GM18868 (cell line): ENCODE results near the gene CADPS.

Experiments used
- ATAC-seq: cut with Tn5 transposase; IDR thresholded peaks from one replicate; pipeline ENCODE4 v1.9.1; 2021; ENCODE audit warnings: mild to moderate bottlenecking, moderate library complexity; ENCODE audit not compliant: unreplicated experiment

Gene CADPS

DNA sequence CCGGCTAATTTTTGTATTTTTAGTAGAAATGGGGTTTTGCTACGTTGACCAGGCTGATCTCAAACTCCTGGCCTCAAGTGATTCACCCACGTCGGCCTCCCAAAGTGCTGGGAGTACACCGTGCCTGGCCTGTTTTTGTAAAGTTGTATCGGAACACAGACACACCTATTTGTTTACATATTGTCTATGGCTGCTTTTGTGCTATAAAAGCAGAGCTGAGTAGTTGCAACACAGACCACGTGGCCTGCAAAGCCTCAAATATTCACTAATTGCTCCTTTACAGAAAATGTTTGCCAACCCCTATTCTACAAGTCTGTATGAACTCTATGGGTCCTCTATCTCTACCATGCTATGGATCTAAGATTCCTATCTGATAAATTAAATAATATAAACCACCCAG lies 175.5 kb downstream of the CADPS start:
- no peak for ATAC-seq

DNA sequence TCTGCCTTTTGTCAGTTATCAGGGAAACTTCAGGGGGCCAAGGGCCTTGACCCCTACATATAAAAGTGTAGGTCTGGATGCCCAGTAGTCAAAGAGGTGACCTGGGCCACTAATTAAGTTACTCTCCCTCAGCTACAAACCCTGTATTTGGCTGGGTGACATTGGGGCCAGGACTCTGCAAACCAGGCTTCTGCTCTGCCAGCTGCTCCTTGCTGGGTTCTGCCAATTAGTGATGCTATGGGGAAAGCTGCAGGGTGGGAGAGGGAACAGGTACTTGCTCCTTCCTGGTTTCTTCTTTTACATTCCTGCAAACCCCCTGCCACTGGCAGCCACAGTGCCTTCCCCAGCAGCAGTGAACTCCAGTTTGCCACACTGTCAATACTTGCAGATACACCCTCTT lies 179.2 kb downstream of the CADPS start:
- ATAC-seq: no peak

DNA sequence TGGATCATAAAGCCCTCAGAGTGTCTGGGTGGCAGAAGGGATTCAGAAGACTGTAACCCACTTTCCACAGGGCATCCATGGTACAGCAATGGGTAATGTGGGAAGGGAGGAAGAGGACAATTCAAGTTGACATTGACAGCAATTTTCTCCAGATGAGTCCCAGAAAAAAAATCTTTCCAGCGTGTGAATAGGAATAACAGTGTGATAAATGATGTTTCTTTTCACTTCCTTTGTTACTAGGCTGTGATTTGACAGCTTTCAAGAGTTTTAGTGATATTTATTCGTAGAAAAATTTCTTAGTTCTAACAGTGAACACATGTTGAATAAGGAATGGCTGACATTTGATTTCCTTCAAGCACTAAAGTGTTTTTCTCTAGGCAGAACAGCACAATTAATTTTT lies 186.4 kb downstream of the CADPS start:
- no peak for ATAC-seq

GRCh38 chr3:62688050-62688449 lies 187.2 kb downstream of the CADPS start:
- no peak for ATAC-seq

DNA sequence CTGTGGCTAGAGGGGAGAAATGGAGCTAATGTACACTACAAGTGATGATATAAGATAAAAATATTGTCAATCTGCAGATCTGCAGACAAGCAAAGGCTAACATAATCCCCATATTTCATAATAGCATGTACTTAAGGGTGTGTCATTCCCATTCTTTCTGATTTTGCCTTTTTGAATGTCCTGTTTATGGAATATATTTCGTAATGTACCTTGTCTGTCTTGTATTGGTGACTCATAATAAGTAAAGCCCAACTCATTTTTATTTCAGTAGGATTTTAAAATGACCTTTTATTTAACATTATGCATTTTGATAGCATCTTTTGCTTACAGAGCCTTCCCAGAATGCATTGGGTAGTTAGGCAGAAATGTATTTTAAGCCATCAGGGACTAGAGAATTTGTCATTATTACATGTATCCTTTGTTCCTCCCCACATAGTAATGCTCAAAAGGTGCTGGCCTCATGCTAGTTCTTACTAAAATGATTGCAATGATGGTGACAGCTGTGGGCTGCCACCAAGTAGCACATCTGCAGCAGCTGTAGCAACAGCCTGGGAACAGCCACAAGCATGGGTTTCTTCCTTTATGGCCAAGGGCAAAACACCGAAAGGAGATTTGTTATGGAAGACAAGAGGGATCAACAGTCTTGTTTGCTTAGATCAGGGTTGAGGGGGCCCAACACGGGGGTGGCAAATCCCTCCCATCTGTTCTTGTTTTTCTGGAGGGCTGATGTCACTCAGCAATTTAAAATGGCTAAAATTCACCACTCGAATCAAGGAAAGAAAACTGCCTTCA lies 188.5 kb downstream of the CADPS start:
- ATAC-seq: no peak

DNA sequence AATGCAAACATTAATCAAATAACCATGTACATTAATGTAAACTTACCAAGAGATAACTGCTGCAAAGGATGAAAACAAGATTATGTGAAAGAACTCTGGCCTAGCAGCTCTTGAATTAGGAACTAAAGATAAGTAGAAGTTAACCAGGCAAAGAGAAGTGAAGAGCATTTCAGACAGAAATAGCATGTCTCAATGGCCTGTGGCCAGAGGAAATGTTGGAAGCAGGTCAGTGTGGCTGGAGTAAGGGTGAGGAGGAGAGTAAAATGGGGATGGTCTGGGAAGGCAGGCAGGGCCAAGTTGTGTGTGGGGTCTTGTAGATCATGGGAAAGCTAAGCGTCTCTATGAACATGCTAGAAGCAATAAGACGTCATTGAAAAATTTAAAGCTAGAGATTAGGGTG lies 192.4 kb downstream of the CADPS start:
- no peak for ATAC-seq

- no peak for ATAC-seq
These were observed 195.2 kb downstream of the CADPS start for GRCh38 chr3:62679988-62680387.

DNA sequence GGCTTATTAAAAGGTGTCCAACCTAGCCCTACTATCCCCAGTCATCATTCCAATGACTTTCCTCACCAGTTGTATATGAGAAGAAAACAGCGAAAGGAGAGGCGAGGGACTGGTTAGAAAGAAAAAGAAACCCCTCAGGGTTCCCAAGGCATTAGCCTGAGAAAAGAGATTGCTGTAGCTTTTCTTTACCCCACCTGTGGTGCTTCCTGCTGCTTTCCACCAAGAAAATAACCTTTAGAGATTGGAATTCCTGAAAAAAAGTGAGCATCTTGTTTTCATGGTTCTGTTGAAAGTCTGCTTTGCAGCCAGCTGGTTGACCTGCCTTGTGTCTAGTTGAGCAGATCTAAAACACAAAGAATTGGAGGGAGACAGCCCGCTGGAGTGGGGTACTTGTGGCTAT lies 196.4 kb downstream of the CADPS start:
- ATAC-seq: no peak

GRCh38 chr3:62677926-62678325 lies 197.3 kb downstream of the CADPS start:
- ATAC-seq: no peak

DNA sequence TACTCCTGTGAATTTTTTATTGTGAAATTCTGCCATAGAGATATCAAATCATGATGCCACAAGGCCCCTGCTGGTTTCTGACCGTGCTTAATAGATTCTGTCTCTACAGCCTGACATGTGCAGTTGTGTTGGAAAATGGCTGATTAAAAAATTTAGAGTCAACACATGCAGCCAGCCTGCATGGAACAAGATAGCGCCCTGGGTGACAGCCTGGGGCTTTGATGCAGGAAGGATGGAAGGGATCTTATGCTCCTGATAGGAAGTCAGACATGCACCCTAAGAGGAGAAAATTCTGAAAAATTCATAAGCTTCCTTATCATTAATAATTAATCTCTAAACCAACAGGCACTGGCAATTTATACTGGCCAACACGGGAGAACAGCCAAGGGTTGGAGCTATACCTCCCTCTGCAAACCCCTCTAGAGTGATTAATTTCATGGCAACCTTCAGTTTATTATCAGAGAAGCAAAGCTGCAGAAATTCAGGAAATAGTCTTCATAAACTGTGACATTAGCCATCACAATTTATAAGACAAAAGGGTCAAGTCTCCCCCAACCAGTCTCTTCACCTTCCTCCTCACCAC lies 198.4 kb downstream of the CADPS start:
- ATAC-seq: no peak

- no peak for ATAC-seq
These were observed 199.7 kb downstream of the CADPS start for GRCh38 chr3:62675492-62675891.

DNA sequence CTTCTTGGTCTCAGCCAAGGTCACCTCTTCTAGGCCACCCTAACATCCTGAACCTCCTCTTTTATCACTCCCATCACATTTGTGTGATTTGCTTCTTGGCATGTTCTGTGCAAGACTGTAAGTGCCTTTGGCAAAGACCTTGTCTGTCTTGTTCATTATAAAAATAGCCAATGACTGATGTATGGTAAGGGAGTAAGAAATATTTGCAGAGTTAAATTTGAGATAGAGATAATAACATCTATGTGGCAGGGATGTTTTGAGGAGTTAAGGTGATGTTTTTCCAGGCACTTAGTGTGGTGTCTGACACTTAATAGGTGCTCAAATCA lies 202.3 kb downstream of the CADPS start:
- no peak for ATAC-seq

DNA sequence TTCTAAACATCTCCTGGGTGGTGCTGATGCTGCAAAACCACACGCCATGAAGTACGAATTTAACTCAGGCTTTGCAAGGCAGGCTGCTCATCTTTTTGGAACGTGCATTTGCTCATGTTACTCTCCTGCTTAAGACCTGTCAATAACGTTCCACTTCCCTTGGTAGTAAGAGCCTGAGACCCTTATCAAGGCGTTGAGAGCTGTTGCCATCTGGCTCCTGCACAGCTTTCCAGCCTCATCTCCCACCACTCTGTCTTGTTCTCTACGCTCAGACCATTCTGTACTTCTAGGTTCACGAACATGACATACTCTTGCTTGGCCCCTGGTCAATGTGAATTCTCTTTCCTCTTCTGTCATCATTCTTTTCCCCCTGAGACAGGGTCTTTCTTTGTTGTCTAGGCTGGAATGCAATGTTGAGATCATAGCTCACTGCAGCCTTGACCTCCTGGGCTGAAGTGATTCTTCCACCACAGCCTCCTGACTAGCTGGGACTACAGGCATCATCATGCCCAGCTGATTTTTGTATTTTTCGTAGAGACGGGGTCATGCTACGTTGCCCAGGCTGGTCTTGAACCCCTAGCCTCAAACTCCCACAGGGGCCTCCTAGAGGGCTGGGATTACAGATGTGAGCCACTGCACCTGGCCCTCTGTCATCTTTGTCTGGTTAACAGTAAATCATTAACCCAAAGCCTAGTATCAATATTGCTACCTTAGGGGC lies 202.8 kb downstream of the CADPS start:
- no peak for ATAC-seq

DNA sequence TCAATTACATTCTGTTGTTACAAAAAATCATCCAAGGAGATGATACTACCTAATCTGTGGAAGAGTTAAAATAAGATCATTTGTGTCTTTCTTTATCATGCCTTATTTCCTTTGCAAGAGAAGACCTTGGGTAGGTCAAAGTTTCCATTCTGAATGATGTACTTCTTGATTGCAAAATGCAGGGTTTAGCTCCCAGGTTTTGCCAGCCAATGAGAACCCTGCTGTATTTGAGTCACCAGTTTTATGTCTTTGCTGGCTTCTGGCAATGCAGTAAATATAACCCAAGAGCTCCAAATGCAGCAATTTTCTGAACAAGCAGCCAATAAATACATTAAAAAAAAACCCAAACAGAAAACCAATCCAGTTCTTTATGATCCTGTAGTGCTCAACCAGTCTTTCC lies 204.9 kb downstream of the CADPS start:
- ATAC-seq: no peak

DNA sequence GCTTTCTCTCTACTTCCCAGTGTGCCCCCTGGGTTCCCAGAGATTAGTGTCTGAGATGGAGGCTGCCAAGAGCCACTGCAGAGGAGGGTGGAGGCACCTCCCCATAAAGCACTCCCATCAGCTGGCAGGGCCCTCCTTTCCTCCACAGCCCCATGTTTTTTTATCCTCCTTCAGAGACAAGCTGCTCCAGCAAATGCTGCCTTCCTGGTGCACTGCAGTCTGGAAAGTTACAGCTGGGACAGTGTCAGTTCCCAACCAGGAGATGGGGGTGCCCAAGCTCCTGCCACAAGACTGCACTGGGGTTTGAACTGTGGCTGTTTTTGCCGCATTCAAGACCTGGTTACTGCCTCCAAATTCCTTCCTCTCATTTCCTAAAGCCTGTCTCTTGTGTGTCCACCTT lies 206.1 kb downstream of the CADPS start:
- no peak for ATAC-seq

- ATAC-seq: no peak
These were observed 207.5 kb downstream of the CADPS start for GRCh38 chr3:62667714-62668113.

- ATAC-seq: peak; percentile 92
These were observed 209.4 kb downstream of the CADPS start for GRCh38 chr3:62665627-62666437.

GRCh38 chr3:62662677-62663076 lies 212.5 kb downstream of the CADPS start:
- ATAC-seq: no peak

DNA sequence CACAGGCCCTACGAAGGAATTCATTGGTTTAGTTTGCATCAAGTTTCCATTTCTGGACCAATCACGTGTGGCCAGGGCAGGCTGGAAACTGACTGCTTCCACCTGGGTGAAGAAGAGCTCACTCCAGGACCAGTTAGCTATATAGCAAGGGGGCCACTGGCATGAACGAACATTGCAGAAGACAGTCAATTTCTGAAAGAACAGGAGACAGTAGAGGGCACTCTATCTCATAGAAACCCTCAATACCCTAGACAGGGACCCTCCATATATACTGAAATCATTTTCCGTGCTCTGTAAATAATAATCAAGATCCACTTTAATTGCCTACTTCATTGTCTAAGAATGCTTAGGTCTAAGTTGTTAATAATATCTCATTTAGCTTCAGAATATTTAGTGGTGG lies 215.6 kb downstream of the CADPS start:
- ATAC-seq: no peak

- no peak for ATAC-seq
These were observed 219.5 kb downstream of the CADPS start for GRCh38 chr3:62655691-62656063.

DNA sequence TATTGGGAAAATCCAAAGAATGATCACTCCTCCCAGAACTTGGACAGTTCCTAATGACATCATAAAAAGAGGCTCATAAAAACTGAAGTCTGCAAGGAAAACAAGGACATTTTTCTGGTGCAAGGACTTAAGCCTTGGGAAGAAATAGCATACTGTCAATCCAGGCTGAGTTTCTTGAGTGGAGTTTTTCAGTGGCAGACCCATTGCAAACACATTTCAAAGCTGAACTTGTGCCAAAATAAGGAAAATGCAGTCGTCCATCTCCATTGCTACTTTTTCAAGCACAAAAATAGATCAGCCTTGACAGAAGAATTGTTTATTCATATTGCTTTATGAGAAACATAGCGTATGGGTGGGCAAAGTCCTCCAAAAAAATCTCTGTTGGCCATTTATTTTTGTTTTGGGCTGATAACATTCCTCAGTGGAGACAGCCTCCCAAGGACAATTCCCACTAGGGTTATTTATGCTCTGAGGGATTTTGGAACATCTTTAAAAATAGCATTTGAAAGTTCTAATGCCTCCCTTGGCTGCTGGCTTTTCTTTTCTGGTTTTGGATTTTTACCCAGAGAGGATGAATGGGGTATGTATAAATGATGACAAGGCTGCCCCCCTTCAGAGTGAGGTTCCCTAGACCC lies 220.0 kb downstream of the CADPS start:
- no peak for ATAC-seq
